Neural progenitor cell (in vitro differentiated cells): Measurements from ENCODE around the gene SCYGR4. TPM values are rescaled to one million over a fixed set of nuclear protein-coding genes. Genes with fewer than 3 reads are reported as not detected.
"Not testable (repeated sequence)": the region's sequence is repeated elsewhere in the genome, so short reads cannot be mapped to it uniquely, and the experiment has no call there.

Experiments used
- DNase-seq: peaks from one replicate; pipeline ENCODE4 v3.0.0-alpha.2; 2016; ENCODE audit warnings: low spot score
- H2AFZ ChIP-seq: fragments of 200-600 bp; sonication (generic); replicated peaks from 2 replicates; pipeline ENCODE4 v1.6.1; 2016; ENCODE audit warnings: antibody characterized with exemption
- H3F3A ChIP-seq: fragments of 200-600 bp; sonication (generic); 2 replicates; pipeline ENCODE4 v1.6.1; 2016; ENCODE audit warnings: antibody characterized with exemption, low read depth
- H3K27ac ChIP-seq: fragments of 200-600 bp; sonication (generic); 2 replicates; pipeline ENCODE4 v1.5.1; 2016; ENCODE audit warnings: mild to moderate bottlenecking
- H3K27me3 ChIP-seq: fragments of 200-600 bp; sonication (generic); 2 replicates; pipeline ENCODE4 v1.6.1; 2016; ENCODE audit warnings: mild to moderate bottlenecking, moderate library complexity
- H3K36me3 ChIP-seq: fragments of 200-600 bp; sonication (generic); 2 replicates; pipeline ENCODE4 v1.5.1; 2016
- H3K4me1 ChIP-seq: fragments of 200-600 bp; sonication (generic); 2 replicates; pipeline ENCODE4 v1.6.1; 2016; ENCODE audit warnings: mixed run types
- H3K4me2 ChIP-seq: fragments of 200-600 bp; sonication (generic); 2 replicates; pipeline ENCODE4 v1.6.1; 2016
- H3K4me3 ChIP-seq: fragments of 200-600 bp; sonication (generic); 2 replicates; pipeline ENCODE4 v1.5.1; 2016
- H3K79me2 ChIP-seq: fragments of 200-600 bp; sonication (generic); 2 replicates; pipeline ENCODE4 v1.6.1; 2016; ENCODE audit warnings: low read depth
- H3K9ac ChIP-seq: fragments of 200-600 bp; sonication (generic); 2 replicates; pipeline ENCODE4 v1.6.1; 2016
- H3K9me3 ChIP-seq: fragments of 200-600 bp; sonication (generic); 2 replicates; pipeline ENCODE4 v1.5.1; 2016; ENCODE audit warnings: low read depth
- H4K20me1 ChIP-seq: fragments of 200-600 bp; sonication (generic); 2 replicates; pipeline ENCODE4 v1.6.1; 2016; ENCODE audit warnings: low read depth
- H3K27ac Mint-ChIP-seq: 3 replicates; pipeline ENCODE4 v1.8.0; 2021; ENCODE audit warnings: mixed read lengths
- H3K27me3 Mint-ChIP-seq: 2 replicates; pipeline ENCODE4 v1.8.0; 2022; ENCODE audit warnings: low read depth, mild to moderate bottlenecking, inconsistent platforms, moderate library complexity, mixed read lengths; ENCODE audit not compliant: insufficient read depth
- H3K36me3 Mint-ChIP-seq: 3 replicates; pipeline ENCODE4 v1.8.0; 2021; ENCODE audit warnings: mixed read lengths
- H3K4me1 Mint-ChIP-seq: 3 replicates; pipeline ENCODE4 v1.8.0; 2021; ENCODE audit warnings: mixed read lengths
- H3K4me3 Mint-ChIP-seq: 3 replicates; pipeline ENCODE4 v1.8.0; 2021; ENCODE audit warnings: mild to moderate bottlenecking, moderate library complexity, mixed read lengths
- H3K9me3 Mint-ChIP-seq: 3 replicates; pipeline ENCODE4 v1.8.0; 2020; ENCODE audit warnings: mixed read lengths
- EZH2 ChIP-seq: fragments of 200-600 bp; sonication (generic); IDR thresholded peaks from 2 replicates; pipeline ENCODE4 v1.6.1; 2017; ENCODE audit warnings: antibody characterized with exemption, mild to moderate bottlenecking, moderate library complexity
- EZH2phosphoT487 ChIP-seq: fragments of 200-600 bp; sonication (generic); IDR thresholded peaks from 2 replicates; pipeline ENCODE4 v1.6.1; 2017; ENCODE audit warnings: antibody characterized with exemption
- total RNA-seq: library from RNA; depleted of rRNA; stranded (reverse); fragments of >200 nt; gene quantifications from 2 replicates; pipeline ENCODE4 v1.2.3, GENCODE V29; 2015; ENCODE audit warnings: low replicate concordance
- TF ChIP-seq, protein P1 (sequence below): fragments of 200-600 bp; sonication (generic); IDR thresholded peaks from 2 replicates; pipeline ENCODE4 v1.5.1; 2017; ENCODE audit warnings: antibody characterized with exemption, mild to moderate bottlenecking

SCYGR4 gene
- total RNA-seq, 1 donor from 2014 or later, result not detected

DNA sequence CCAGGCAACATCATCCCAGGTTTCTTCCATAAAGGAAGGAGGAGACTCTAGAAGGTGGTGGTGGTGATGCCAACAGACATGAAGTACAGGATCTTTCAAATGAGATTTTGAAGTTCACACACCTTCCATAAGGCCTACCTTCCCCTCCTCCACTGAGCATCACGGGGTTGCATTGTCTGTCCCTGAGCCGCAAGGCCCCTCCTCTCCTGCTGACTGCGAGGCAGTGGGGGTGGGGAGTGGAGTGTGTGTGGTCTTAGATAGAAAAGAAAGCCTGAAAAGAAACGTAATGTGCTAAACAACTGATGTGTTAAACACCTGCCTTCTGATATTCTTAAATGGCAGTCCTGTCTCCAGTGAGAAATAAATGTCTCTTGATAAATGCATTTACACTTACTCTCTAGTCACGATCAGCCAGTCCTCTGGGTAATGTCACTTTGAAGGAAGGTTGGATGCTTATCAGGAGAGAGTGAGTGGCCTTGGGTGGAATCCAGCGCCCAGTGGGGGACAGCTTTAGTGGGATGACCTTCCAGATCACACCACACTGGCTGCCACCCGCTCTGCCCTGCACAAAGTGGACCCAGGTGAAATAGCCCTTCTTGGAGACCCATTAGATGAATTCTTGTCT is 43.8 kb downstream of the SCYGR4 start:
- TF ChIP-seq, protein P1, sequence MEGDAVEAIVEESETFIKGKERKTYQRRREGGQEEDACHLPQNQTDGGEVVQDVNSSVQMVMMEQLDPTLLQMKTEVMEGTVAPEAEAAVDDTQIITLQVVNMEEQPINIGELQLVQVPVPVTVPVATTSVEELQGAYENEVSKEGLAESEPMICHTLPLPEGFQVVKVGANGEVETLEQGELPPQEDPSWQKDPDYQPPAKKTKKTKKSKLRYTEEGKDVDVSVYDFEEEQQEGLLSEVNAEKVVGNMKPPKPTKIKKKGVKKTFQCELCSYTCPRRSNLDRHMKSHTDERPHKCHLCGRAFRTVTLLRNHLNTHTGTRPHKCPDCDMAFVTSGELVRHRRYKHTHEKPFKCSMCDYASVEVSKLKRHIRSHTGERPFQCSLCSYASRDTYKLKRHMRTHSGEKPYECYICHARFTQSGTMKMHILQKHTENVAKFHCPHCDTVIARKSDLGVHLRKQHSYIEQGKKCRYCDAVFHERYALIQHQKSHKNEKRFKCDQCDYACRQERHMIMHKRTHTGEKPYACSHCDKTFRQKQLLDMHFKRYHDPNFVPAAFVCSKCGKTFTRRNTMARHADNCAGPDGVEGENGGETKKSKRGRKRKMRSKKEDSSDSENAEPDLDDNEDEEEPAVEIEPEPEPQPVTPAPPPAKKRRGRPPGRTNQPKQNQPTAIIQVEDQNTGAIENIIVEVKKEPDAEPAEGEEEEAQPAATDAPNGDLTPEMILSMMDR, result no peak
- TF ChIP-seq EZH2 (no peak), EZH2phosphoT487 (no peak)
- Mint-ChIP-seq H3K27ac (no peak overlapping the region), H3K36me3 (no peaks in the 10 kb centered on the region), H3K4me3 (no peak overlapping the region), H3K27me3 (no peaks in the 10 kb centered on the region), H3K9me3 (no peaks in the 10 kb centered on the region), H3K4me1 (peaks cover 15% of the 10 kb centered on the region)
- Histone ChIP-seq H3K4me2 (peak overlapping the region; percentile 59), H3F3A (no peaks in the 10 kb centered on the region), H3K9me3 (no peaks in the 10 kb centered on the region), H2AFZ (no peak overlapping the region), H4K20me1 (no peaks in the 10 kb centered on the region), H3K36me3 (no peaks in the 10 kb centered on the region), H3K27ac (no peak overlapping the region), H3K27me3 (no peaks in the 10 kb centered on the region), H3K9ac (no peak overlapping the region), H3K79me2 (no peaks in the 10 kb centered on the region), H3K4me1 (peaks cover 10% of the 10 kb centered on the region), H3K4me3 (no peak overlapping the region)
- peak; percentile 60 for DNase-seq

DNA sequence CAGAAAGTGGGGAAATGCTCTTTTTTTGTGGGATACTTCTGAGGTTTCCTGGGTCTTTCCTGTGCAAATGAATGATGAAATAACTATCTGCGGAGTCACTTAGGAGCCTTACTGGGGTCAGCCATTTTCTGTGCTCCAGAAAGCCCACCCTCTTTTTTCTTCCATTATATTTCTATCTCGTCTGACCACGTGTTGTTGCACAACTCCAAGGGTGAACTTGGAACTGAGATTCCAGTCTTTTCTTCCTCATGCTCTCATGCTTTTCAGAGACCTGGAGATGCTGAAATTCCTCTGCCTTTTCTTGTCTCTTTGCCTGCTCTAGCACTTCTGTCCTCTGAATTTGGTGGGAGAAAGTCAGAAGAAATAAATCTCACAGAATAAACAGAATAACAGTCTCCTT is 44.5 kb downstream of the SCYGR4 start:
- Histone ChIP-seq H4K20me1 (no peaks in the 10 kb centered on the region), H3K79me2 (no peaks in the 10 kb centered on the region), H3K4me3 (no peak overlapping the region), H3K27me3 (no peaks in the 10 kb centered on the region), H3K9me3 (no peaks in the 10 kb centered on the region), H2AFZ (no peak overlapping the region), H3K4me1 (peaks cover 10% of the 10 kb centered on the region), H3K9ac (no peak overlapping the region), H3F3A (no peaks in the 10 kb centered on the region), H3K4me2 (no peak overlapping the region), H3K36me3 (no peaks in the 10 kb centered on the region), H3K27ac (no peak overlapping the region)
- DNase-seq, result no peak
- Mint-ChIP-seq H3K4me1 (peaks cover 15% of the 10 kb centered on the region), H3K36me3 (no peaks in the 10 kb centered on the region), H3K9me3 (no peaks in the 10 kb centered on the region), H3K4me3 (no peak overlapping the region), H3K27me3 (no peaks in the 10 kb centered on the region), H3K27ac (no peak overlapping the region)
- TF ChIP-seq EZH2 (no peak), EZH2phosphoT487 (no peak)
- TF ChIP-seq, protein P1, result no peak

DNA sequence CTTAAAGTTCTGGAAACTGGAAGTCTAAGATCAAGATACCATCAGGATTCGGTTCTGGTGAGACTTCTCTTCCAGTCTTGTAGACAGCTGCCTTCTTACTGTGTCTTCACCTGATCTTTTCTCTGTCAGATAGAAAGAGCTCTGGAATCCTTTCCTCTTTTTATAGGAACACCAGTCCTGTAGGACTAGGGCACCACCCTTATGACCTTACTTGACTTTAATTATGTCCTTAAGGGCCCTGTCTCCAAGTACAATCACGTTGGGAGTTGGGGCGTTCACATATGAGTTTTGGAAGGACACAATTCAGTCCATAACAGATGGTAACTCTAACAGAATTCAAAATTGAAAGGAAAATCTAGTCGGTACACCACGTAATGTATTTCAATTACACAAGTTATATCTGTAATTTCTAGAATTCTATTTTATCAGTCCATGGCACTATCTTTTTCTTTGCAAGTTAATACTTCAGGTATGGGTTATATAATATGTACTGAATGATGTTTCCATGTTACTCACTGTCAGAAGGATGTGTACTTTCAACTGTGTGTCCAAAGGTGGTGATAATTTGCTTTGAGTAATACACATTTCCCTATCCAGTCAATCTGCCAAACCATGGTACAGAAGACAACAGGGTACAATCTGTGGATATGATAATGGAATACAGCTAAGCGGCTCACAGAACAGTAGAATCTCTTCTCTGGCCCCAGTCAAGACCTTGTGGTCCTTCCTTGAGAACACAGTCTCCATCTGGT is 48.1 kb downstream of the SCYGR4 start:
- H3K4me3 Mint-ChIP-seq, result no peak overlapping the region
- H3K4me1 Mint-ChIP-seq, result peaks cover 15% of the 10 kb centered on the region
- no peaks in the 10 kb centered on the region for H3K27me3 Mint-ChIP-seq
- Histone ChIP-seq H3K9ac (no peak overlapping the region), H3K27ac (no peak overlapping the region), H3K27me3 (no peaks in the 10 kb centered on the region), H4K20me1 (no peaks in the 10 kb centered on the region), H3F3A (no peaks in the 10 kb centered on the region), H3K9me3 (no peaks in the 10 kb centered on the region), H2AFZ (no peak overlapping the region), H3K4me2 (no peak overlapping the region), H3K79me2 (no peaks in the 10 kb centered on the region), H3K4me3 (no peak overlapping the region), H3K36me3 (no peaks in the 10 kb centered on the region), H3K4me1 (peaks cover 10% of the 10 kb centered on the region)
- H3K36me3 Mint-ChIP-seq, result no peaks in the 10 kb centered on the region
- DNase-seq, result no peak
- no peak for TF ChIP-seq EZH2phosphoT487
- TF ChIP-seq, protein P1, result no peak
- TF ChIP-seq EZH2, result no peak
- H3K9me3 Mint-ChIP-seq, result no peaks in the 10 kb centered on the region
- no peak overlapping the region for H3K27ac Mint-ChIP-seq

DNA sequence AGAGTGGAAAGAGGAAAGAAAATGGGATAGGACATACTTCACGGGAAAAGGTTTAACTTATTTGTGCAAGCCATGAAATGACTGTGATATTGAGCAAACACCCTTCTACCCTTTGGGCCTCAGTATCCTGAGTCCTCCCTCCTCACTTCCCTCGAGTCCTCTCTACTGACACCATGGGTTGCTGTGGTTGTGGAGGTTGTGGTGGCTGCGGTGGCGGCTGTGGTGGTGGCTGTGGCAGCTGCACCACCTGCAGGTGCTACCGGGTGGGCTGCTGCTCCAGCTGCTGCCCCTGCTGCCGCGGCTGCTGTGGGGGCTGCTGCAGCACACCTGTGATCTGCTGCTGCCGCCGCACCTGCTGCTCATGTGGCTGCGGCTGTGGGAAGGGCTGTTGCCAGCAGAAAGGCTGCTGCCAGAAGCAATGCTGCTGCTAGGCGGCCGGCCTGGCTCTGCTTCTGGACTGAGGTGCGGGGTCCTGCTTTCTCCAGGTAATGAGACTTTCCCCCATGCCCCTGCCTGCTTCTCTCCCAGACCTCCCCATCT is 49.4 kb downstream of the SCYGR4 start, which contains the start of gene SCYGR5:
Gene SCYGR5, plus strand, starts transcription at position 174 of the 540 bp plus-strand sequence. Its CDS starts 0 bp downstream, at position 174.
- H3K27ac ChIP-seq, H3K4me3 ChIP-seq, H3K4me1 Mint-ChIP-seq, H3K9me3 ChIP-seq, H3F3A ChIP-seq, H3K4me3 Mint-ChIP-seq, H3K4me2 ChIP-seq, H2AFZ ChIP-seq, H4K20me1 ChIP-seq, H3K27ac Mint-ChIP-seq, H3K36me3 ChIP-seq, H3K4me1 ChIP-seq, H3K9ac ChIP-seq, H3K9me3 Mint-ChIP-seq, H3K36me3 Mint-ChIP-seq, H3K79me2 ChIP-seq, DNase-seq, H3K27me3 ChIP-seq, H3K27me3 Mint-ChIP-seq: not testable (repeated sequence)
